Prostate gland (tissue), 2 donors: Measurements from ENCODE around the gene CSTPP1. TPM values are rescaled to one million over a fixed set of nuclear protein-coding genes. Genes with fewer than 3 reads are reported as not detected.

Source experiments
- DNase-seq: peaks from one replicate; pipeline ENCODE4 v3.0.0-alpha.2; 2019; ENCODE audit warnings: low spot score
- H3K27ac ChIP-seq, 2 donors: fragments of 200-600 bp; sonication (generic); 2 replicates each; pipeline ENCODE4 v1.5.1; 2017 to 2019
- H3K27me3 ChIP-seq: fragments of 200-600 bp; sonication (generic); replicated peaks from 2 replicates; pipeline ENCODE4 v1.5.1; 2019; ENCODE audit not compliant: insufficient read depth
- H3K36me3 ChIP-seq, 2 donors: fragments of 200-600 bp; sonication (generic); 1 replicate in 1 of 2; 2 replicates in 1 of 2; pipeline versions ENCODE4 v1.5.1 to v1.8.1; 2017 to 2019
- H3K4me1 ChIP-seq: fragments of 200-600 bp; sonication (generic); replicated peaks from 2 replicates; pipeline ENCODE4 v1.5.1; 2019
- H3K4me3 ChIP-seq, 2 donors: fragments of 200-600 bp; sonication (generic); 2 replicates each; pipeline ENCODE4 v1.5.1; 2017 to 2019
- H3K9me3 ChIP-seq: fragments of 200-600 bp; sonication (generic); 2 replicates; pipeline ENCODE4 v1.5.1; 2017
- CTCF ChIP-seq, 4 experiments: fragments of 200-600 bp in 2 of 4; fragments of 450-650 bp in 2 of 4; sonication (generic) in 2 of 4; IDR thresholded peaks; 1 replicate in 3 of 4; 2 replicates in 1 of 4; pipeline ENCODE4 v1.5.1; 2016 to 2019; ENCODE audit warnings: antibody characterized with exemption in 4 of 4, mild to moderate bottlenecking in 2 of 4, moderate library complexity in 2 of 4
- POLR2A ChIP-seq: fragments of 450-650 bp; IDR thresholded peaks from one replicate; pipeline ENCODE4 v1.6.1; 2016; ENCODE audit warnings: antibody characterized with exemption, mild to moderate bottlenecking
- POLR2AphosphoS5 ChIP-seq: sonication (generic); formaldehyde crosslinking; IDR thresholded peaks from one replicate; pipeline ENCODE4 v1.6.1; 2017; ENCODE audit warnings: antibody characterized with exemption
- WGBS: methylation state at CpG from one replicate; pipeline ENCODE4 v1.1.5; 2018; 5-methylcytosine and 5-hydroxymethylcytosine counted together
- intact Hi-C: fragments of 100-400 bp; cut with DNase I; formaldehyde crosslinking; loops from one replicate; pipeline ENCODE4 v1.14.2; 2022
- total RNA-seq, 2 donors: library from RNA; depleted of rRNA; stranded (reverse); fragments of >200 nt; gene quantifications; one replicate each; pipeline ENCODE4 v1.1.0, GENCODE V29; 2016

CSTPP1 gene
- total RNA-seq, 2 donors from 2014 or later: 28.5 to 47.0 TPM

GRCh38 chr11:47175746-47176327 is 239.3 kb downstream of the CSTPP1 start:
- peaks cover 16% of the 10 kb centered on the region for H3K4me1 ChIP-seq
- no peaks in the 10 kb centered on the region for H3K27me3 ChIP-seq
- no peak for DNase-seq
- no peaks in the 10 kb centered on the region for H3K9me3 ChIP-seq
- peak overlapping the region; percentile 97 to 100 for H3K27ac ChIP-seq
- H3K36me3 ChIP-seq: no peaks in the 10 kb centered on the region
- H3K4me3 ChIP-seq: peak overlapping the region; percentile 72 to 84
- TF ChIP-seq CTCF (IDR thresholded peaks at IDR 0.05): no peak
- TF ChIP-seq POLR2A: no peak
- TF ChIP-seq POLR2AphosphoS5: no peak
- intact Hi-C loops: loop anchor here (2.0 to 5.0 kb wide), 3 partner anchors 41 to 176 kb away; partner anchors contain the start of gene MYBPC3
- whole genome bisulfite sequencing: 28% methylated on average over 14 of the region's 14 CpGs

DNA sequence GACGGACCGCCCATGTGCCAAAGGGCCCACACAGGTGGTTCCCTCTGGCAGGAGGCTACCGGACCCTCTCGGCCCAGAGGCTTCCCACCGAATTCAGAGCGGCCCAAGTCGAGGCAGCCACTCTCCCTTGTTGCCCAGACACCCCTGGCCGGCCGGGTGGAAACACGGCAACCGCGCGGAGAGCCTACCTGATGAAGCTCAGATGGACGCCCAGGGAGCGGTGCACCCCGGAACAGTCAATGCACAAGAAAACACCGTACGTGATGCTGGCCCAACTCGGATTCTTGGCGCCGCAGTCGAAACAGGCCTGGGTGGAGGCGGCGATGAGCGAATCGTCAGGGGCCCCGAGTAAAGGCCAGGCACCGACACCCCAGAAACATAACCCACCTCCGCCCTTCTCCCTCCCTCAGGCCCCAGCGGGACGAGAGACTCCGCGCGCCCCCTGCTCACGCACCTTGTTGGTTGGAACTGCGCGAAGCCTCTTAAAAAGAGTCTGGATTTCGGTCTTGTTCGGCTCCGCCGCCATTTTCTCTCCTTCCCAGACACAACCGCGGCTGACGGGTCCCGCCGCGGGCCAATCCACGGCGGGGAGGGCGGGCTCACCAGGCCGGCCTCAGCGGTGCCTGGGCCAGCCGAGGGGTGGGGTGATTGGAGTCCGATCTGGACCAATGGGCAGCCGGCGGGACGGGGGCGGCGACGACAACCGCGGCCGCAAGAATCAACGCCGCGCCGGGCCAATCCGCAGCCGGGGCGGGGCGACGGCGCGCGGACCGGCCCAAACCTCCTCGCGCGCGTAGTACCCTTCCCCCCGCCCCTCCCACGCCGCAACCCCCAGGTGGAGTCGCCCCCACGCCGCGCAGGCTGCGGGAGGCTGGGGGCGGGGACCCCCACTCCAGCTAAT is 240.0 kb downstream of the CSTPP1 start, which contains the start of gene ARFGAP2:
ARFGAP2 (minus strand) TSS at position 552 of the 901 bp plus-strand sequence; CDS start at position 526, 26 bp downstream.
- peaks cover 16% of the 10 kb centered on the region for H3K4me1 ChIP-seq
- TF ChIP-seq POLR2A (peak; percentile 32), POLR2AphosphoS5 (peak; percentile 91), CTCF (IDR thresholded peaks at IDR 0.05) (peak in 1 of 4 experiments; percentile 3)
- peaks cover 0 to 3% of the 10 kb centered on the region in 2 donors for H3K36me3 ChIP-seq
- peak within 1 kb of the TSS; percentile 72 to 84 for H3K4me3 ChIP-seq
- under 1% methylated on average over 62 of the region's 89 CpGs for WGBS
- H3K9me3 ChIP-seq: no peaks in the 10 kb centered on the region
- DNase-seq: peak; percentile 98
- peak within 1 kb of the TSS; percentile 97 to 100 for H3K27ac ChIP-seq
- intact Hi-C loops: loop anchor here (2.0 to 5.0 kb wide), 3 partner anchors 41 to 176 kb away; partner anchors contain the start of gene MYBPC3
- no peaks in the 10 kb centered on the region for H3K27me3 ChIP-seq

GRCh38 chr11:47177229-47177845 is 240.8 kb downstream of the CSTPP1 start:
- Histone ChIP-seq H3K36me3 (peaks cover 0 to 3% of the 10 kb centered on the region in 2 donors), H3K4me3 (peak overlapping the region; percentile 72 to 84), H3K27ac (peak overlapping the region; percentile 97 to 100), H3K27me3 (no peaks in the 10 kb centered on the region), H3K9me3 (no peaks in the 10 kb centered on the region), H3K4me1 (peaks cover 12% of the 10 kb centered on the region)
- DNase-seq: peak; percentile 68
- TF ChIP-seq POLR2A: no peak
- TF ChIP-seq POLR2AphosphoS5: no peak
- peak; percentile 57 to 81 (median 70) for TF ChIP-seq CTCF (IDR thresholded peaks at IDR 0.05)
- intact Hi-C loops: loop anchor here (2.0 to 5.0 kb wide), 3 partner anchors 40 to 175 kb away; partner anchors contain the start of gene MYBPC3
- 4% methylated on average over 15 of the region's 21 CpGs for WGBS

GRCh38 chr11:47177846-47178245 is 241.3 kb downstream of the CSTPP1 start:
- DNase-seq: no peak
- intact Hi-C loops: loop anchor here (2.0 to 5.0 kb wide), 3 partner anchors 39 to 174 kb away; partner anchors contain the start of gene MYBPC3
- H3K27ac ChIP-seq: peak overlapping the region; percentile 97 to 100
- WGBS: 53% methylated on average over 6 of the region's 6 CpGs
- TF ChIP-seq CTCF (IDR thresholded peaks at IDR 0.05) (no peak), POLR2AphosphoS5 (no peak), POLR2A (no peak)
- H3K4me1 ChIP-seq: peaks cover 8% of the 10 kb centered on the region
- H3K4me3 ChIP-seq: peak overlapping the region in 1 of 2 donors; percentile 72
- H3K9me3 ChIP-seq: no peaks in the 10 kb centered on the region
- no peaks in the 10 kb centered on the region for H3K27me3 ChIP-seq
- H3K36me3 ChIP-seq: peaks cover 0 to 3% of the 10 kb centered on the region in 2 donors
